Stimulated activated CD4-positive, alpha-beta T cell treated with anti-CD3 and anti-CD28 coated beads, Interleukin-1b, Interleukin-23, amount 100 ng/mL, for 24 hours (primary cell): ENCODE data around the gene SERBP1.

Source experiments
- DNase-seq, 4 experiments: peaks; one replicate each; pipeline ENCODE4 v3.0.0-alpha.2; 2020; ENCODE audit warnings: low read depth in 4 of 4, low spot score in 1 of 4

Gene SERBP1

DNA sequence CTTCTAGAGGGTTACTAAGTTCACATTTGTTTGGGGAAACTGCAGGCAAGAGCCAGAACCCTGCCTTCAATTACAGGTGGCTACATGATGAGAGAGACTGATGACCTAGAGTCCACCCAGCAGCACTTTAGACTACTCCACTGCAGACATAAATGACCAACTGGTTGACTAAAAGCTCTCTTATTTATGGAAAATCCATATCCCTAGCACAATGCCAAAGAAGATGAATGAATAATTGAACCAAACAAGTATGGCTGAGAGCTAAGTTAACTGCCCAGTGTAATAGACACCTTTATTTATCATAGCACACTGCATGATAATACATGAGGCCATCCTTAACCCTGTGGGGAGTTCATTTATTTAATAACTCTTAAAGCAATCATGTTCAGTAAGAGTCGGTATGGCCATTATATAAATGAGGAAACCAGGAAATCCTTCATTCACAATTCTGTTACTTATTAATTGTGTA is 62.1 kb downstream of the SERBP1 start:
- DNase-seq, result no peak

DNA sequence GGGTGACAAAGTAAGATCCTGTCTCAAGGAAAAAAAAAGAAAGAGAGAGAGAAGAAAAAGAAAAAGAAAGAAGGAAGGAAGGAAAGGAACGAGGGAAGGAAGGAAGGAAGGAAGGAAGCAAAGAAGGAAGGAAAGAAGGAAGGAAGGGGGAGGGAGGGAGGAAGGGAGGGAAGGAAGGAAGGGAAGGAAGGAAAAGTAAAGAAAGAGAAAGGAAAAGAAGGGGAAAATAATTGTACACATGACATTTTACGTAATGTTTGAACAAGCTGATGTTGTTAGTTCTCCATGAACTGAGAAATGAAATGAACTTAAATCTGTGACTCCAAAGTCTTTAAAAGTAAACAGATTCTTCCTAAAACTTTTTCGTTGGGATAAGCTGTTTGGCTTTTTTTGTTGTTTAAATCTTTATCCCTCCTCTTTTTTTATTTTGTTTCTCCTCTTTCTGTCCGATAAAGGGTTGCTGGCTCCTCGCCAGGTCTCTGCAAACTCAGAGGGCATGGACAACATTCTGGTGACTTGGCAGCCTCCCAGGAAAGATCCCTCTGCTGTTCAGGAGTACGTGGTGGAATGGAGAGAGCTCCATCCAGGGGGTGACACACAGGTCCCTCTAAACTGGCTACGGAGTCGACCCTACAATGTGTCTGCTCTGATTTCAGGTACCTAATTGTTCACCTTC is 62.7 kb downstream of the SERBP1 start:
- DNase-seq, result no peak

DNA sequence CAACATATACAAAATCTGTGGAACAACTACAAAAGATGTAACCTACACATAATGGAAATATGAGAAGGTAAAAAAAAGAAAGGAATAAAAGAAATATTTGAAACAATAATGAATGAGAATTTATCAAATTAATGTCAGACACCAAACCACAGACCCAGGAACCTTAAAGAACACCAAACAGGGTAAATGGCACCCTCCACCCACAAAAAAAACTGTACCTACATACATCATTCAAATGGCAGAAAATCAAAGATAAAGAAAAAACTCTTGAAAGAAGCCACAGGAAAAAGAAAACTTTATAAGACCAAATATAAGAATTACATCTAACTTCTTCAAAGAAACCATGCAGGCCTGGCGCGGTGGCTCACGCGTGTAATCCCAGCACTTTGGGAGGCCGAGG is 68.6 kb downstream of the SERBP1 start:
- no peak for DNase-seq

DNA sequence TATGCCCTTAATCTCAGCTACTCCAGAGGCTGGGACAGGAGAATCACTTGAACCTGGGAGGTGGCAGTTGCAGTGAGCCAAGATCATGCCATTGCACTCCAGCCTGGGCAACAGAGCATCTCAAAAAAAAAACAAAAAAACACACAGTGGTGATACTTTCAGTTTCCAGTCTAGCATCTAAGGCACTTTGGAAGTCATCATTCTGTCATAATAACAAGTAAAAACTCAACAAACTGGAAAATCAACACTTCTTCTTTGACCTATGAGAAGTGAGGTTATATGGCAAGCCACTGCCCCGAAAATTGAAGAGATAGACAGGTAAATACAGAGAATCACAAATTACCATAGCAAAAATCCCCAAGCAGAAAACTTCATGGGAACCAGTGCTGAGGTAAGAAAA is 70.6 kb downstream of the SERBP1 start:
- no peak for DNase-seq
